Measurements from ENCODE around the gene USP34. TPM values are rescaled to one million over a fixed set of nuclear protein-coding genes. Genes with fewer than 3 reads are reported as not detected.
"Not testable (repeated sequence)": the region's sequence is repeated elsewhere in the genome, so short reads cannot be mapped to it uniquely, and the experiment has no call there.

USP34 gene
- total and polyA plus RNA-seq, 5 donors from 2014 or later, result 16.6 to 197 (median 17.7) TPM

DNA sequence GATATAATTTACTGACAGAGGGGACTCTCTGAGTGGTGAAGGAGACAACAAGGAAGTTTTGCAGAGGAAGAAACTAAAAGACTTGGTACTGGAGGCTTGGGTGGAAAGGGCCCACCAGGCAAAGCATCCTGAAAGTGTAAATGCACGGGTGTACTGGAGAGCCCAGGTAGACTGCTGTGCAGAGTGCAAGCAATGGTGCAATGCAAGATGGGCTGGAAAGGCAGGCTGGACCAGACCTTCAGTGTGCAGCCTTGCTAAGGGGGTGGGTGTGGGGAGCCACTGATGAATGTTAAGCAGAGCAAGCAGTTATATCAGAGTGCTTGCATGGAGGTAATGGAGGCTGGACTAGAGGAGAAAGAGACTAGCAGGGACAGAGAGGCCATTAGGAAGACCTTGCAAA is 298.2 kb downstream of the USP34 start:
- Mint-ChIP-seq H3K9me3 (no peaks in the 10 kb centered on the region), H3K27ac (peak overlapping the region in 2 of 3 donors; percentile 76 to 81), H3K4me3 (peak overlapping the region in 1 of 4 donors; percentile 59), H3K27me3 (peaks cover 5% of the 10 kb centered on the region), H3K36me3 (peaks cover 13% of the 10 kb centered on the region), H3K4me1 (peaks cover 0 to 17% (median 9%) of the 10 kb centered on the region in 4 donors)
- Histone ChIP-seq H3K4me3 (ENCODE audit: low read depth, low read length) (no peak overlapping the region), H3K9me3 (ENCODE audit: control insufficient read depth in 2 of 2, low read length in 2 of 2) (no peaks in the 10 kb centered on the region), H3K4me1 (ENCODE audit: control insufficient read depth, insufficient read depth, low read length, poor library complexity, severe bottlenecking) (peaks cover 6% of the 10 kb centered on the region), H3K36me3 (ENCODE audit: control insufficient read depth, insufficient read depth, low read length) (no peaks in the 10 kb centered on the region), H3K27me3 (ENCODE audit: control insufficient read depth, insufficient read depth, low read length) (no peaks in the 10 kb centered on the region), H3K27ac (ENCODE audit: insufficient read depth, low read length, poor library complexity, severe bottlenecking) (no peak overlapping the region)
- no peak for DNase-seq
- no peak for ATAC-seq (ENCODE audit: low read depth in 2 of 2)

GRCh38 chr2:61167579-61167978 is 303.3 kb downstream of the USP34 start:
- no peak for ATAC-seq (ENCODE audit: low read depth in 2 of 2)
- no peak for DNase-seq
- Mint-ChIP-seq H3K27me3 (no peaks in the 10 kb centered on the region), H3K4me3 (no peak overlapping the region), H3K27ac (no peak overlapping the region), H3K4me1 (peaks cover 0 to 4% (median 1%) of the 10 kb centered on the region in 4 donors), H3K36me3 (peaks cover 42% of the 10 kb centered on the region), H3K9me3 (no peaks in the 10 kb centered on the region)
- H3K27ac ChIP-seq (ENCODE audit: insufficient read depth, low read length, poor library complexity, severe bottlenecking), result no peak overlapping the region
- H3K9me3 ChIP-seq (ENCODE audit: control insufficient read depth in 2 of 2, low read length in 2 of 2), result no peaks in the 10 kb centered on the region
- H3K36me3 ChIP-seq (ENCODE audit: control insufficient read depth, insufficient read depth, low read length), result peaks cover 18% of the 10 kb centered on the region
- H3K4me1 ChIP-seq (ENCODE audit: control insufficient read depth, insufficient read depth, low read length, poor library complexity, severe bottlenecking), result no peaks in the 10 kb centered on the region
- no peak overlapping the region for H3K4me3 ChIP-seq (ENCODE audit: low read depth, low read length)
- H3K27me3 ChIP-seq (ENCODE audit: control insufficient read depth, insufficient read depth, low read length), result no peaks in the 10 kb centered on the region

- H3K27ac Mint-ChIP-seq, result no peak overlapping the region
- Histone ChIP-seq H3K27me3 (ENCODE audit: control insufficient read depth, insufficient read depth, low read length) (no peaks in the 10 kb centered on the region), H3K27ac (ENCODE audit: insufficient read depth, low read length, poor library complexity, severe bottlenecking) (no peak overlapping the region), H3K9me3 (ENCODE audit: control insufficient read depth in 2 of 2, low read length in 2 of 2) (no peaks in the 10 kb centered on the region), H3K36me3 (ENCODE audit: control insufficient read depth, insufficient read depth, low read length) (peaks cover 21% of the 10 kb centered on the region), H3K4me3 (ENCODE audit: low read depth, low read length) (no peak overlapping the region), H3K4me1 (ENCODE audit: control insufficient read depth, insufficient read depth, low read length, poor library complexity, severe bottlenecking) (no peaks in the 10 kb centered on the region)
- ATAC-seq (ENCODE audit: low read depth in 2 of 2), result no peak
- H3K9me3 Mint-ChIP-seq, result no peaks in the 10 kb centered on the region
- peaks cover 42% of the 10 kb centered on the region for H3K36me3 Mint-ChIP-seq
- H3K27me3 Mint-ChIP-seq, result no peaks in the 10 kb centered on the region
- peaks cover 3 to 8% (median 4%) of the 10 kb centered on the region in 4 donors for H3K4me1 Mint-ChIP-seq
- DNase-seq, result no peak
- H3K4me3 Mint-ChIP-seq, result peak overlapping the region in 1 of 4 donors; percentile 62
Observed at GRCh38 chr2:61165946-61166345, 304.9 kb downstream of the USP34 start.

DNA sequence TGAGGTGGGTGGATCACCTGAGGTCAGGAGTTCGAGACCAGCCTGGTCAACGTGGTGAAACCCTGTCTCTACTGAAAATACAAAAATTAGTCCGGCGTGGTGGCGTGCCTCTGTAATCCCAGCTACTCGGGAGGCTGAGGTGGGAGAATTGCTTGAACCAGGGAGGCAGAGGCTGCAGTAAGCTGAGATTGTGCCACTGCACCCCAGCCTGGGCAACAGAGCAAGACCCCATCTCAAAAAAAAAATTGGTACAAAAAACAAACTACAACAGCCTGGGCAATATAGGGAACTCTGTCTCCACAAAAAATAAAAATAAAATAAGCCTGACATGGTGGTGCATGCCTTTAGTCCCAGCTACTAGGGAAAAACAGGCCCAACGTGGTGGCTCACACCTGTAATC is 305.8 kb downstream of the USP34 start:
- H3K36me3 Mint-ChIP-seq, result peaks cover 45% of the 10 kb centered on the region
- H3K27me3 Mint-ChIP-seq; ATAC-seq (ENCODE audit: low read depth in 2 of 2); H3K9me3 Mint-ChIP-seq; H3K9me3 ChIP-seq (ENCODE audit: control insufficient read depth in 2 of 2, low read length in 2 of 2); H3K4me3 Mint-ChIP-seq; DNase-seq; H3K4me3 ChIP-seq (ENCODE audit: low read depth, low read length); H3K4me1 ChIP-seq (ENCODE audit: control insufficient read depth, insufficient read depth, low read length, poor library complexity, severe bottlenecking); H3K27ac Mint-ChIP-seq; H3K4me1 Mint-ChIP-seq; H3K27ac ChIP-seq (ENCODE audit: insufficient read depth, low read length, poor library complexity, severe bottlenecking); H3K27me3 ChIP-seq (ENCODE audit: control insufficient read depth, insufficient read depth, low read length): not testable (repeated sequence)
- peaks cover 21% of the 10 kb centered on the region for H3K36me3 ChIP-seq (ENCODE audit: control insufficient read depth, insufficient read depth, low read length)

GRCh38 chr2:61162721-61163120 is 308.2 kb downstream of the USP34 start:
- H3K4me3 ChIP-seq (ENCODE audit: low read depth, low read length), result no peak overlapping the region
- no peaks in the 10 kb centered on the region for H3K9me3 ChIP-seq (ENCODE audit: control insufficient read depth in 2 of 2, low read length in 2 of 2)
- ATAC-seq (ENCODE audit: low read depth in 2 of 2), result no peak
- peaks cover 34% of the 10 kb centered on the region for H3K36me3 ChIP-seq (ENCODE audit: control insufficient read depth, insufficient read depth, low read length)
- H3K4me1 Mint-ChIP-seq, result peaks cover 3 to 10% (median 7%) of the 10 kb centered on the region in 4 donors
- no peak overlapping the region for H3K4me3 Mint-ChIP-seq
- no peak overlapping the region for H3K27ac ChIP-seq (ENCODE audit: insufficient read depth, low read length, poor library complexity, severe bottlenecking)
- peak in 1 of 3 donors; percentile 7 for DNase-seq
- H3K4me1 ChIP-seq (ENCODE audit: control insufficient read depth, insufficient read depth, low read length, poor library complexity, severe bottlenecking), result no peaks in the 10 kb centered on the region
- H3K36me3 Mint-ChIP-seq, result peaks cover 47% of the 10 kb centered on the region
- peaks cover 0 to 8% (median 0%) of the 10 kb centered on the region in 7 donors for H3K9me3 Mint-ChIP-seq
- H3K27ac Mint-ChIP-seq, result peak overlapping the region in 1 of 3 donors; percentile 52
- no peaks in the 10 kb centered on the region for H3K27me3 Mint-ChIP-seq
- no peaks in the 10 kb centered on the region for H3K27me3 ChIP-seq (ENCODE audit: control insufficient read depth, insufficient read depth, low read length)

DNA sequence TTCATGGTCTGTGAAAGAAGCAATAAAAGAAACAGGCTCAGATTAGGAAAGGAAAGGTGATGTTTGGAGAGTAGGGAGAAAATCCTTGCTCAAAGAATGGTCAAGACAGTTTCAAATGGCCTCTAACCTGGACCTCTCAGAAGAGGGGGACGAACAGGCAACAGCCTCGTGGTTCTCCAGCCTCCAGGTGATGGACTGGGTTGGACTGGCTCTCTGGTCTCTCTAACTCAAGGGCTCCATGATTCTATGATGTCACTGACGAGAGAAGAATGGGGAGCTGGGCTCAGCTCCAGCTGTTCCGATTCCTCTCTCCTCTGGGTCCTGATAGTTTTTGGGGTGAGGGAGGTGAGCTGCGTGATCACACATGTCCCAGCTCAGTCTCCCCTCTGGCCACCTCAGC is 309.0 kb downstream of the USP34 start, which contains the start of gene C2orf74:
Gene C2orf74, plus strand, starts transcription at position 301 of the 400 bp plus-strand sequence. CDS start 327 bp downstream, outside the sequence.
- Histone ChIP-seq H3K4me3 (ENCODE audit: low read depth, low read length) (no peak within 1 kb of the TSS), H3K36me3 (ENCODE audit: control insufficient read depth, insufficient read depth, low read length) (peaks cover 39% of the 10 kb centered on the region), H3K4me1 (ENCODE audit: control insufficient read depth, insufficient read depth, low read length, poor library complexity, severe bottlenecking) (no peaks in the 10 kb centered on the region), H3K27me3 (ENCODE audit: control insufficient read depth, insufficient read depth, low read length) (no peaks in the 10 kb centered on the region), H3K9me3 (ENCODE audit: control insufficient read depth in 2 of 2, low read length in 2 of 2) (no peaks in the 10 kb centered on the region), H3K27ac (ENCODE audit: insufficient read depth, low read length, poor library complexity, severe bottlenecking) (no peak within 1 kb of the TSS)
- no peak within 1 kb of the TSS for H3K4me3 Mint-ChIP-seq
- H3K27ac Mint-ChIP-seq, result peak within 1 kb of the TSS in 1 of 3 donors; percentile 52
- peaks cover 50% of the 10 kb centered on the region for H3K36me3 Mint-ChIP-seq
- no peaks in the 10 kb centered on the region for H3K27me3 Mint-ChIP-seq
- DNase-seq (no peak), ATAC-seq (ENCODE audit: low read depth in 2 of 2) (no peak)
- peaks cover 3 to 10% (median 7%) of the 10 kb centered on the region in 4 donors for H3K4me1 Mint-ChIP-seq
- H3K9me3 Mint-ChIP-seq, result peaks cover 0 to 8% (median 0%) of the 10 kb centered on the region in 7 donors

DNA sequence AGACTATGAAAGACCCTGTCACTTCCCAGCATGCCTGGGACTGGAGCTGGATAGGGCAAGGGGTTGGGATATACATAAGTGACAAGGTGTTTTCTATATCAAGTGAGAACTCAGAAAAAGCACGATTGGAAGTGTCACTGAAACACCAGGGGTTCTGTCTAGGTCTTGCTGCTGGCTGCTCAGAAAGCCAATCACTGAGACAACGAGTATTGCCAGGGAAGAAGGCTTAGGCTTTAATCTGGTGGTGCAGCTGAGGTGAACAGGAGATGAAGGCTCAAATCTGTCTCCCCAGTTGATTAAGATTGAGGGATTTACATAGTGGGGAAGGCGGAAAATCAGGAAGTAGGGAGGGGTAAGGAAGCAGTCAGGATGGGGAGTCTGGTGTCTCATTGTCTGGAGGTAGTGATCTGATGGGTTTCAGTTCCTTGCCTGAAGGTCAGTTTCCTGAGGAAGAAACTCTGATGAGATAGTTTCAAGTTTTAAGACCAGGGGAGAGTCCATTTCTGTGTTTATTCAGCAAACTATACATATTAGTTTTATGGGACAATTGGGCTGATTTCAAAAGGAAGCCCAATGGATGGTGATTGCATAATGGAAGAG is 312.4 kb downstream of the USP34 start:
- Mint-ChIP-seq H3K4me1 (peaks cover 3 to 13% (median 9%) of the 10 kb centered on the region in 4 donors), H3K27ac (peak overlapping the region in 1 of 3 donors; percentile 1), H3K9me3 (peaks cover 0 to 8% (median 0%) of the 10 kb centered on the region in 7 donors), H3K27me3 (no peaks in the 10 kb centered on the region), H3K4me3 (no peak overlapping the region), H3K36me3 (peaks cover 35% of the 10 kb centered on the region)
- Histone ChIP-seq H3K27ac (ENCODE audit: insufficient read depth, low read length, poor library complexity, severe bottlenecking) (no peak overlapping the region), H3K27me3 (ENCODE audit: control insufficient read depth, insufficient read depth, low read length) (no peaks in the 10 kb centered on the region), H3K4me3 (ENCODE audit: low read depth, low read length) (no peak overlapping the region), H3K4me1 (ENCODE audit: control insufficient read depth, insufficient read depth, low read length, poor library complexity, severe bottlenecking) (no peaks in the 10 kb centered on the region), H3K9me3 (ENCODE audit: control insufficient read depth in 2 of 2, low read length in 2 of 2) (no peaks in the 10 kb centered on the region), H3K36me3 (ENCODE audit: control insufficient read depth, insufficient read depth, low read length) (peaks cover 23% of the 10 kb centered on the region)
- ATAC-seq (ENCODE audit: low read depth in 2 of 2) (no peak), DNase-seq (no peak)
